Measurements from ENCODE around the gene ESYT1. TPM values are rescaled to one million over a fixed set of nuclear protein-coding genes. Genes with fewer than 3 reads are reported as not detected.
A peak's percentile ranks its signal among the peaks of the same experiment; 100 is the strongest.

ESYT1 gene
- total RNA-seq, 3 donors from 2014 or later (not counting 1 experiment from before 2014, with no cell fraction given) = 198 to 215 (median 199) TPM

DNA sequence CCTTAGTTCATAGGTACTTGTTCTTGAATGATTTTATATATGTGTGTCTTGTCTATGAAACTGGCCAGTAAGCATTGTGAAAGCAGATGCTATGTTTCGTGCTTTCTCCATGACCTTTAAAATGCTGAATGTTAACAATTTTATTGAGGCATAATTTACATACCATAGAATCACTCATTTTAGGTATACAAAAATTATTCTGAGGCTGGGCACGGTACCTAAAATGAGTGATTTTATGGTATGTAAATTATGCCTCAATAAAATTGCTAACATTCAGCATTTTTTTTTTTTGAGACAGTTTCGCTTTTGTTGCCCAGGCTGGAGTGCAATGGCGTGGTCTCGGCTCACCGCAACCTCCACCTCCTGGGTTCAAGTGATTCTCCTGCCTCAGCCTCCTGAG, 6.8 kb downstream of the ESYT1 start:
- TF ChIP-seq, protein P1, sequence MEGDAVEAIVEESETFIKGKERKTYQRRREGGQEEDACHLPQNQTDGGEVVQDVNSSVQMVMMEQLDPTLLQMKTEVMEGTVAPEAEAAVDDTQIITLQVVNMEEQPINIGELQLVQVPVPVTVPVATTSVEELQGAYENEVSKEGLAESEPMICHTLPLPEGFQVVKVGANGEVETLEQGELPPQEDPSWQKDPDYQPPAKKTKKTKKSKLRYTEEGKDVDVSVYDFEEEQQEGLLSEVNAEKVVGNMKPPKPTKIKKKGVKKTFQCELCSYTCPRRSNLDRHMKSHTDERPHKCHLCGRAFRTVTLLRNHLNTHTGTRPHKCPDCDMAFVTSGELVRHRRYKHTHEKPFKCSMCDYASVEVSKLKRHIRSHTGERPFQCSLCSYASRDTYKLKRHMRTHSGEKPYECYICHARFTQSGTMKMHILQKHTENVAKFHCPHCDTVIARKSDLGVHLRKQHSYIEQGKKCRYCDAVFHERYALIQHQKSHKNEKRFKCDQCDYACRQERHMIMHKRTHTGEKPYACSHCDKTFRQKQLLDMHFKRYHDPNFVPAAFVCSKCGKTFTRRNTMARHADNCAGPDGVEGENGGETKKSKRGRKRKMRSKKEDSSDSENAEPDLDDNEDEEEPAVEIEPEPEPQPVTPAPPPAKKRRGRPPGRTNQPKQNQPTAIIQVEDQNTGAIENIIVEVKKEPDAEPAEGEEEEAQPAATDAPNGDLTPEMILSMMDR (IDR thresholded peaks at IDR 0.05) = no peak
- no peak overlapping the region for H3K27ac ChIP-seq (ENCODE audit: low read length)
- Mint-ChIP-seq H3K36me3 (peaks cover 37% of the 10 kb centered on the region), H3K4me1 (peaks cover 23 to 38% of the 10 kb centered on the region in 2 donors), H3K27me3 (ENCODE audit: low read depth in 2 of 2) (no peaks in the 10 kb centered on the region), H3K9me3 (no peaks in the 10 kb centered on the region), H3K4me3 (no peak overlapping the region), H3K27ac (no peak overlapping the region)
- peaks cover 21% of the 10 kb centered on the region for H3K4me1 ChIP-seq (ENCODE audit: control insufficient read depth, insufficient read depth, low read length)
- H3K36me3 ChIP-seq (ENCODE audit: control insufficient read depth, insufficient read depth, low read length) = peaks cover 87% of the 10 kb centered on the region
- intact Hi-C loops (cut with micrococcal nuclease) = no loop called here
- no peak for DNase-seq
- no peak for ATAC-seq
- H3K27me3 ChIP-seq (ENCODE audit: control insufficient read depth, insufficient read depth, low read length) = no peaks in the 10 kb centered on the region
- H3K4me3 ChIP-seq (ENCODE audit: low read length) = no peak overlapping the region
- no peaks in the 10 kb centered on the region for H3K9me3 ChIP-seq (ENCODE audit: control insufficient read depth, insufficient read depth, low read length)
- WGBS (ENCODE audit: insufficient coverage) = 95% methylated on average over 4 of the region's 6 CpGs

DNA sequence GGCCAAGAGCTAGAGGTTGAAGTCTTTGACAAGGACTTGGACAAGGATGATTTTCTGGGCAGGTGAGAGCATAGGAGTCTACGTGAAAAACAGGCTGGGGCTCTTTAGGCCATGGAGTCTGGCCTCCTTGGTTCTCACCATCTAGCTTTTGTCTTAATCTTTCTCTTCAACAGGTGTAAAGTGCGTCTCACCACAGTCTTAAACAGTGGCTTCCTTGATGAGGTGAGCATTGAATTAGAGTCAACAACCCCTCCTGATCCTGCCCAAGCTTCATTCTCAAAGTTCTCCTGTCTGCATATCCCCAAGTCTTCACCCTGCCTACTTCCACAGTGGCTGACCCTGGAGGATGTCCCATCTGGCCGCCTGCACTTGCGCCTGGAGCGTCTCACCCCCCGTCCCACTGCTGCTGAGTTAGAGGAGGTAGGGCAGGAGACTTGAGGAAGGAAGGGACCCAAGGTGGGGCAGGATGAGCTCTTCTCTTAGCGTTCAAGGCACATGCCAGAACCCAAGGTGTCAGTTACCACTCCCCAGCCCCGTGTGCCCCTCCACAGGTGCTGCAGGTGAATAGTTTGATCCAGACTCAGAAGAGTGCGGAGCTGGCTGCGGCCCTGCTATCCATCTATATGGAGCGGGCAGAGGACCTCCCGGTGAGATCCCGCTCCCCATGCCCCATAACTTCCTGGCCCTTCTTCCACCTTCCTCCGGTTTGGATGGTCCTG, 9.9 kb downstream of the ESYT1 start:
- Histone ChIP-seq H3K27me3 (ENCODE audit: control insufficient read depth, insufficient read depth, low read length) (no peaks in the 10 kb centered on the region), H3K36me3 (ENCODE audit: control insufficient read depth, insufficient read depth, low read length) (peaks cover 87% of the 10 kb centered on the region), H3K9me3 (ENCODE audit: control insufficient read depth, insufficient read depth, low read length) (no peaks in the 10 kb centered on the region), H3K4me3 (ENCODE audit: low read length) (no peak overlapping the region), H3K27ac (ENCODE audit: low read length) (no peak overlapping the region), H3K4me1 (ENCODE audit: control insufficient read depth, insufficient read depth, low read length) (peaks cover 16% of the 10 kb centered on the region)
- ATAC-seq = no peak
- intact Hi-C loops (cut with micrococcal nuclease) = no loop called here
- Mint-ChIP-seq H3K9me3 (no peaks in the 10 kb centered on the region), H3K27ac (peak overlapping the region; percentile 22 to 72), H3K27me3 (ENCODE audit: low read depth in 2 of 2) (no peaks in the 10 kb centered on the region), H3K36me3 (peaks cover 35% of the 10 kb centered on the region), H3K4me1 (peaks cover 7 to 19% of the 10 kb centered on the region in 2 donors), H3K4me3 (no peak overlapping the region)
- peak in 1 of 2 donors; percentile 26 for DNase-seq
- 94% methylated on average over 12 of the region's 14 CpGs for WGBS (ENCODE audit: insufficient coverage)
- TF ChIP-seq, protein P1 (IDR thresholded peaks at IDR 0.05) = no peak

DNA sequence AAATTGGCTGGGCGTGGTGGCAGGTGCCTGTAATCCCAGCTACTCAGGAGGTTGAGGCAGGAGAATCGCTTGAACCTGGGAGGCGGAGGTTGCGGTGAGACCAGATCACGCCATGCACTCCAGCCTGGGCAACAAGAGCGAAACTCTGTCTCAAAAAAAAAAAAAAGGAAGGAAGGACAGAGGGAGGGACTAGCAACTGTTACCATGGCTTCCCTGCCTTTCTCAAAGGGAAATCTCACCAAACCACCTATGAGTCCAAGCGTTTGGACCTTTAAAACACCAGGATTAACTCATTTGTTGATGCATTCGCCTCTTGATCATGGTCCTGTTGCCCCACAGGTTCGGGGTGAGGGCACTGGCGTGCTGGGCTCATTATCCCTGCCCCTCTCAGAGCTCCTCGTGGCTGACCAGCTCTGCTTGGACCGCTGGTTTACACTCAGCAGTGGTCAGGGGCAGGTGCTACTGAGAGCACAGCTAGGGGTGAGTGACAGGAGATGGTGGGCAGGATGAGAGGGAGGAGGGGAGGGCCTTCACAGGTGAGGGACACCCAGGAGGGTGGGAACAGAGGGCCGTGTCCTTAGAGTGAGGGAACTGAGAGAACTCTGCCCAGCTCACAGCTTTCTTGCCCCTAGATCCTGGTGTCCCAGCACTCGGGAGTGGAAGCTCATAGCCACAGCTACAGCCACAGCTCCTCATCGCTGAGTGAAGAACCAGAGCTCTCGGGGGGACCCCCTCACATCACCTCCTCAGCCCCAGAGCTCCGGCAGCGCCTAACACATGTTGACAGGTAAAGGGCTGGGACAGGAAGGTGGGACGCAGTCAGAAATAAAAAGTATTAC, 14.1 kb downstream of the ESYT1 start:
- Histone ChIP-seq H3K27ac (ENCODE audit: low read length) (no peak overlapping the region), H3K27me3 (ENCODE audit: control insufficient read depth, insufficient read depth, low read length) (no peaks in the 10 kb centered on the region), H3K36me3 (ENCODE audit: control insufficient read depth, insufficient read depth, low read length) (peaks cover 74% of the 10 kb centered on the region), H3K4me3 (ENCODE audit: low read length) (no peak overlapping the region), H3K9me3 (ENCODE audit: control insufficient read depth, insufficient read depth, low read length) (no peaks in the 10 kb centered on the region), H3K4me1 (ENCODE audit: control insufficient read depth, insufficient read depth, low read length) (peaks cover 19% of the 10 kb centered on the region)
- intact Hi-C loops (cut with micrococcal nuclease) = no loop called here
- no peak for DNase-seq
- H3K27me3 Mint-ChIP-seq (ENCODE audit: low read depth in 2 of 2) = no peaks in the 10 kb centered on the region
- WGBS (ENCODE audit: insufficient coverage) = 88% methylated on average over 19 of the region's 19 CpGs
- H3K4me3 Mint-ChIP-seq = no peak overlapping the region
- no peak for ATAC-seq
- peaks cover 42% of the 10 kb centered on the region for H3K36me3 Mint-ChIP-seq
- H3K27ac Mint-ChIP-seq = peak overlapping the region; percentile 69 to 75
- H3K9me3 Mint-ChIP-seq = no peaks in the 10 kb centered on the region
- peaks cover 7 to 16% of the 10 kb centered on the region in 2 donors for H3K4me1 Mint-ChIP-seq
- TF ChIP-seq, protein P1 (IDR thresholded peaks at IDR 0.05) = no peak

Data from natural killer cell (primary cell).